Articular chondrocyte of knee joint (primary cell): ENCODE results near the gene CD48. TPM values are rescaled to one million over a fixed set of nuclear protein-coding genes. Genes with fewer than 3 reads are reported as not detected.

ENCODE experiments used
- total RNA-seq: library from RNA; depleted of rRNA; stranded (reverse); fragments of >200 nt; gene quantifications from 2 replicates; pipeline ENCODE4 v1.2.3, GENCODE V29; 2012

CD48 gene, protein sequence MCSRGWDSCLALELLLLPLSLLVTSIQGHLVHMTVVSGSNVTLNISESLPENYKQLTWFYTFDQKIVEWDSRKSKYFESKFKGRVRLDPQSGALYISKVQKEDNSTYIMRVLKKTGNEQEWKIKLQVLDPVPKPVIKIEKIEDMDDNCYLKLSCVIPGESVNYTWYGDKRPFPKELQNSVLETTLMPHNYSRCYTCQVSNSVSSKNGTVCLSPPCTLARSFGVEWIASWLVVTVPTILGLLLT
- total RNA-seq, result not detected in 2 replicates

DNA sequence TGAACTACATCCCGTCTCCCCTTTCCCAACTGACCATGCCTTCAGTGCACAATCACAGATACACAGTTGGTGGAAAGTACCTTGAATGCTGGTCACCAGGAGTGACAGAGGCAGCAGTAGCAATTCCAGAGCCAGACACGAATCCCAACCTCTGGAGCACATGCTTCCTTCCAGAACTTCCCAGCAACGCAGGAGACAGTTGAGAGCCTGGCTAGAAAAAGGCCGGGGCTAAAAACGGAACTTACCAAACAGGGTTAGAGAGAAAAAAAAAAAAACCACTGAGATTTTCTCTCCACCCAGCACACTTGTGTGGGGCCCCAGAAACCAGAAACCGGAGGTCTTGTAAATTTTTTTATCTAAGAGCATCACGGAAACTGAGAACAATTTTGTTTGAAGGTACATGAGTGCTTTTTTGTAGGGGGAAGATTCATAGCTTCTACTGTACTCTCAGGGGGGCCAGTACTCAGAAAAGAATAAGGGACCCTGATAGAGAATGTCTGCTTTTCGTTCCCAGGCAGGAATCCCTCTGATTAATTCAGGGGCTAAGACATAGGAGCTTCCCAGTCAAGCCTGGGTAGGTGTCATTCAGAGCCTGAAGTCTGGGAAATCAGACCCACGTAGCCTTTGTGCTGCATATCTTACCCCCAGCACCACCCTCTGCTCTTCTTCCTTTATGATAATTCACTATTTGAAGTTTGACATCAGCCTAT is at the start of gene CD48:
Gene CD48 (minus strand): TSS at position 221 of the 710 bp plus-strand sequence. CDS start 59 bp downstream, at position 162.

DNA sequence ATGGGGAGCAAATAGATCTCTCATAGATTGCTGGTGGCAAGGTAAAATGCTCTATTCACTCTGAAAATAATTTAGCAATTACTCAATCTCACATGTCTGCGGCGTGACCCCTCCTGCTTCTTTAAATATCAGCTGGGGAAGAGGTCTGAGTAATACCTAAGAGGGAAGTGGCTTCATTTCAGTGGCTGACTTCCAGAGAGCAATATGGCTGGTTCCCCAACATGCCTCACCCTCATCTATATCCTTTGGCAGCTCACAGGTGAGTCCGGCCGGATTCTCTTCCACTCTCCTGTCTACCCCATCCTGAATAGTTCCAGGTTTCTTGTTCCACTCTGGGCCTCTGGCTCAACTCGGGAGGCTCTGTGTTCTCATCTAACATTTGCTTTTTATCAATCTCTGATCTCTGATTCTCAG is 27.5 kb upstream of the CD48 start, which contains the start of gene SLAMF7:
Gene SLAMF7 (plus strand): TSS at position 150 of the 414 bp plus-strand sequence. CDS start 55 bp downstream, at position 205.

DNA sequence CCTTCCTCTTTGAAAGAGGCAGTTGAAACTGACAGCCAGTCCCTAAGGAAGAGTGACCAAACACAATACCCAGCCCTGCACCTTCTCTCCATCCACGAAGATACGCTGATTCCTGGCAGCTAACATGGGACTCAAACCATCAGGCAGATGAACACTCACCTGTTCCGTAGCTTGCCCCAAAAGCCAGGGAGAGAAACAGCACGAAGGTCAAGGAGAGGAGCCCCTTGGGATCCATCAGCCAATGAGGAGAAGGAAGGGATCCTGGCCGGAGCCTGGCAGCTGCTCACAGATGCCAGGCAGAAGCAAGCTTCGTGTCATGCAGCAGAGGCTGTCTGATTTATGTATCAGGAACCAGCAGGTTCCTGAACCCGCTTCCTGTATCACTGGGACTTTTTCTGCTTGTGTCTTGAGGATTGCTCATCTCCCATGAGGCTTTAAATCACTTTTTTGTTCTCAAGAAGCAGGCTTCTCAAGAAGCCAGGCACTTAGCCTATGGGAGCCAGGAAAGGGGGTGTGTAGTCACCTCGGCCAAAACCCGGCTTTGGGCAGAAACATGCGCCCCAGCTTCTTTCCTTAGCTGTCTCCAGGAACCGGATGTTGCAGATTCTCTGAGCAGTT is 64.8 kb downstream of the CD48 start, which contains the start of gene SLAMF1:
Gene SLAMF1 (minus strand): TSS at position 334 of the 618 bp plus-strand sequence. CDS start 99 bp downstream, at position 235.

Other genes starting within 250 kb of the CD48 start
- not detected in 2 replicates for gene SLAMF6, start 188.6 kb downstream of the CD48 start, total RNA-seq
- not detected in 2 replicates for gene CD84, start 132.3 kb downstream of the CD48 start, total RNA-seq
- not detected in 2 replicates for gene SLAMF1, start 64.8 kb downstream of the CD48 start, total RNA-seq
- not detected in 2 replicates for gene SLAMF7, start 27.4 kb upstream of the CD48 start, total RNA-seq
- gene LY9, start 84.4 kb upstream of the CD48 start, total RNA-seq, result not detected in 2 replicates
- not detected in 2 replicates for gene CD244, start 151.1 kb upstream of the CD48 start, total RNA-seq
- gene ITLN1, start 173.4 kb upstream of the CD48 start, total RNA-seq, result not detected in 2 replicates
- gene ITLN2, start 243.0 kb upstream of the CD48 start, total RNA-seq, result not detected in 2 replicates